ENCODE measurements around the gene EEF2K. TPM values are rescaled to one million over a fixed set of nuclear protein-coding genes. Genes with fewer than 3 reads are reported as not detected.

The EEF2K gene
- total and polyA plus RNA-seq, 2 of the 13 experiments (the other 11 are each of a cell fraction or from before 2014, with no cell fraction given): 22.0 to 23.8 TPM

DNA sequence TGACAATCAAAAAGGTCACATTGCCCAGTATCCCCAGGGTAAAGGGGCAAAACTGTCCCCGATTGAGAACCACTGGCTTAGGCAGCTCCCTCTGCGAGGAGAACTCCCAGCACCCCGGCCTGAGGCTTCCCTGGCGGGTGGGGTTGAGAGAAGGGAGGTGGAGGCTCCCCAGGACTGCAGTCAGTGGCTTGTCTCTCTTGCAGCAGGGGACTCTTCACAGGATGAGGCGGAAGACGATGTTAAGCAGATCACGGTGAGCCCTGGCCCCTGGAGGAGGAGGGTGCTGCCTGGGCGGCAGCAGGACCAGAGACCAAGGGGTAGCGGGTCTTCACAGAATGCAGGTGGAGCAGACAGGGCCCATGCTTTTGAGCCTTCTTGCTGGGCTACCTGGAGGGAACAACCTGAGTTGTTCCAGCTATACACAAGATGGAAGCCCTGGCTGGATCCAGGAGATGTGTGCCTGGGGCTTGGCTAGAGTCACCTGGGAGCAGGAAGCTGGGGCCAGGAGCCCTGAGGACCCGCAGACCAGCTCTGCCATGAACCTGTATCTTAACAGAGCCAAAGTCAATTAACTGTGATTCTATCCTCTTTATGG, 107.9 kb downstream of the EEF2K start:
- no peak for ATAC-seq
- Histone ChIP-seq H3K4me2 (ENCODE audit: low read depth, low read length) (no peak overlapping the region), H2AFZ (ENCODE audit: low read length) (no peak overlapping the region), H3K4me1 (ENCODE audit: insufficient read depth, low read length) (0 out of 2 replicates have a peak, but pooled peaks cover 7% of the 10 kb centered on the region), H3K4me3 (replicated peaks in 1 of 3; ENCODE audit: insufficient read depth in 1 of 3, low read depth in 2 of 3, low read length in 3 of 3) (no peak overlapping the region), H4K20me1 (ENCODE audit: insufficient read depth, low read length) (peaks cover 5% of the 10 kb centered on the region; the same call in 1 of the 2 replicates), H3K27ac (ENCODE audit: extremely low read length, insufficient read depth, low read length) (no peak overlapping the region), H3K36me3 (replicated peaks in 1 of 2; ENCODE audit: control insufficient read depth in 1 of 2, insufficient read depth in 2 of 2, low read length in 2 of 2) (peaks cover 72 to 89% of the 10 kb centered on the region in 2 experiments), H3K79me2 (ENCODE audit: insufficient read depth, low read length) (no peaks in the 10 kb centered on the region), H3K9ac (ENCODE audit: insufficient read depth, low read depth, low read length) (no peak overlapping the region), H3K9me3 (ENCODE audit: low read length) (no peaks in the 10 kb centered on the region), H3K27me3 (ENCODE audit: control insufficient read depth in 1 of 2, insufficient read depth in 2 of 2, low read length in 2 of 2) (no peaks in the 10 kb centered on the region)
- in situ Hi-C loops (cut with HindIII; ENCODE audit: extremely low pct_ligation_motif_present, low pct_unique_long_range_greater_than_20kb) (no loop called here), intact Hi-C loops (cut with micrococcal nuclease; ENCODE audit: unreplicated experiment) (no loop called here)
- TF ChIP-seq ZNF740 (CRISPR knock-in tag; IDR thresholded peaks at IDR 0.05) (no peak), PAF1 (CRISPR knock-in tag; IDR thresholded peaks at IDR 0.05) (peak; percentile 49; the same call in 1 of the 2 replicates)
- POLR2A ChIA-PET: interaction anchor here (1.3 kb wide), 1 partner anchor 14 kb away, joined by 3 read pairs; no protein-coding TSS in a partner anchor
- CTCF ChIA-PET (ENCODE audit: low intra/inter-chr PET ratio, low total read pairs): no interaction called here
- FAIRE-seq: no peak
- no peak for DNase-seq (ENCODE audit: low spot score)
- 97% methylated on average over 10 of the region's 10 CpGs for WGBS (ENCODE audit: low lambda C conversion rate)
- no TSS peak for BruUV-seq (replicated peaks)

DNA sequence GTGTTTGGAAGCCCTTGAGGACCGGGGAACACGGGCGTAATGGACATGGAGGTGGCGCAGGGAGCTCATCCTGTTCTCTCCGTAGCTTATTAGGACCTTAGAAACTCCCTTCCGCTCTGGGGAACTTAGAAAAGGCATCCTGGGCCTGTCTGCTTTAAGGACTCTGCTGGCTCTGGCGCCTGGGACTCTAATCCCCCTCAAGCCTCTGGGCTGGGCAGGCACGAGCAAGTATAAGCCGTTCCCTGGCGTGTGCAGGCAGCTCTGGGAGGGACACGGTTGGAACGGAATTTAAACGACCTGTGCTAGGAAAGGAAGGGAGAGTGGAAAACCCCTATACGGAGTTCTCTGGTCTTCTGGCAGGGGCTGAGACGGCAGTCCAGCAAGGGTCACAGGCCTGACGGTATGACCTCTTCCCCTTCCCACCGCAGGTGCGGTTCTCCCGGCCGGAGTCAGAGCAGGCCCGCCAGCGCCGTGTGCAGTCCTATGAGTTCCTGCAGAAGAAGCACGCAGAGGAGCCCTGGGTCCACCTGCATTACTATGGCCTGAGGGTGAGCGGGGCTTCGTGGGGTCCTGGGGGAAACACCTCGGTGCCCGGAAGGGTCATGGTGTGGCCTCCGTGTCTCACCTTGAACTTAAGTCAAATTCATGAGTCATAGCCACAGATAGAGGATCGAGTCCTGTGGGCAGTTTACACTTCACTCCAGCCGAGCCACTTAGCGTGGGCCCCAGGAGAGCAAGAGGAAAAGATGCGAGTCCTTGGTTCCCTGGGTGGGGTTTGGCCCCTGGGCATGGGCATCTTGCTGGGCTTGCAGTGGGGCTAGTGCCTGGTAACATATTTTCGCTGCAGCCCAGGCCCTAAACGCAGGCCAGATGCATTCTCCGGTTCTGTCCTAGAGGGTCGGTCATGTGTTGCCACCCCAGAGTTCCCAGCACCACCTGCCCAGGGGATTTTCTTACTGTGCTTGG, 108.9 kb downstream of the EEF2K start:
- peaks cover 66 to 87% of the 10 kb centered on the region in 2 experiments for H3K36me3 ChIP-seq (replicated peaks in 1 of 2; ENCODE audit: control insufficient read depth in 1 of 2, insufficient read depth in 2 of 2, low read length in 2 of 2)
- ChIA-PET CTCF (ENCODE audit: low intra/inter-chr PET ratio, low total read pairs) (no interaction called here), POLR2A (interaction anchor here (1.3 kb wide), 1 partner anchor 14 kb away, joined by 3 read pairs; no protein-coding TSS in a partner anchor)
- FAIRE-seq (no peak), ATAC-seq (peak; percentile 15), DNase-seq (ENCODE audit: low spot score) (no peak)
- H4K20me1 ChIP-seq (ENCODE audit: insufficient read depth, low read length): peaks cover 5% of the 10 kb centered on the region; the same call in 1 of the 2 replicates
- in situ Hi-C loops (cut with HindIII; ENCODE audit: extremely low pct_ligation_motif_present, low pct_unique_long_range_greater_than_20kb): no loop called here
- BruUV-seq (replicated peaks): no TSS peak
- no peaks in the 10 kb centered on the region for H3K79me2 ChIP-seq (ENCODE audit: insufficient read depth, low read length)
- no peak overlapping the region for H3K4me2 ChIP-seq (ENCODE audit: low read depth, low read length)
- no peaks in the 10 kb centered on the region for H3K27me3 ChIP-seq (ENCODE audit: control insufficient read depth in 1 of 2, insufficient read depth in 2 of 2, low read length in 2 of 2)
- WGBS (ENCODE audit: low lambda C conversion rate): 92% methylated on average over 35 of the region's 37 CpGs
- H3K27ac ChIP-seq (ENCODE audit: extremely low read length, insufficient read depth, low read length): no peak overlapping the region
- H2AFZ ChIP-seq (ENCODE audit: low read length): no peak overlapping the region
- H3K4me3 ChIP-seq (replicated peaks in 1 of 3; ENCODE audit: insufficient read depth in 1 of 3, low read depth in 2 of 3, low read length in 3 of 3): no peak overlapping the region
- no peaks in the 10 kb centered on the region for H3K9me3 ChIP-seq (ENCODE audit: low read length)
- H3K9ac ChIP-seq (ENCODE audit: insufficient read depth, low read depth, low read length): no peak overlapping the region
- intact Hi-C loops (cut with micrococcal nuclease; ENCODE audit: unreplicated experiment): no loop called here
- H3K4me1 ChIP-seq (ENCODE audit: insufficient read depth, low read length): 0 out of 2 replicates have a peak, but pooled peaks cover 7% of the 10 kb centered on the region
- peak; percentile 86 for TF ChIP-seq AGO2 (optimal IDR thresholded peaks at IDR 0.05; ENCODE audit: low read depth, low read length)
- TF ChIP-seq ZNF501 (CRISPR knock-in tag; IDR thresholded peaks at IDR 0.05): 0 out of 2 replicates have a peak, but pooled peaks have one; percentile 27
- TF ChIP-seq, protein P1, sequence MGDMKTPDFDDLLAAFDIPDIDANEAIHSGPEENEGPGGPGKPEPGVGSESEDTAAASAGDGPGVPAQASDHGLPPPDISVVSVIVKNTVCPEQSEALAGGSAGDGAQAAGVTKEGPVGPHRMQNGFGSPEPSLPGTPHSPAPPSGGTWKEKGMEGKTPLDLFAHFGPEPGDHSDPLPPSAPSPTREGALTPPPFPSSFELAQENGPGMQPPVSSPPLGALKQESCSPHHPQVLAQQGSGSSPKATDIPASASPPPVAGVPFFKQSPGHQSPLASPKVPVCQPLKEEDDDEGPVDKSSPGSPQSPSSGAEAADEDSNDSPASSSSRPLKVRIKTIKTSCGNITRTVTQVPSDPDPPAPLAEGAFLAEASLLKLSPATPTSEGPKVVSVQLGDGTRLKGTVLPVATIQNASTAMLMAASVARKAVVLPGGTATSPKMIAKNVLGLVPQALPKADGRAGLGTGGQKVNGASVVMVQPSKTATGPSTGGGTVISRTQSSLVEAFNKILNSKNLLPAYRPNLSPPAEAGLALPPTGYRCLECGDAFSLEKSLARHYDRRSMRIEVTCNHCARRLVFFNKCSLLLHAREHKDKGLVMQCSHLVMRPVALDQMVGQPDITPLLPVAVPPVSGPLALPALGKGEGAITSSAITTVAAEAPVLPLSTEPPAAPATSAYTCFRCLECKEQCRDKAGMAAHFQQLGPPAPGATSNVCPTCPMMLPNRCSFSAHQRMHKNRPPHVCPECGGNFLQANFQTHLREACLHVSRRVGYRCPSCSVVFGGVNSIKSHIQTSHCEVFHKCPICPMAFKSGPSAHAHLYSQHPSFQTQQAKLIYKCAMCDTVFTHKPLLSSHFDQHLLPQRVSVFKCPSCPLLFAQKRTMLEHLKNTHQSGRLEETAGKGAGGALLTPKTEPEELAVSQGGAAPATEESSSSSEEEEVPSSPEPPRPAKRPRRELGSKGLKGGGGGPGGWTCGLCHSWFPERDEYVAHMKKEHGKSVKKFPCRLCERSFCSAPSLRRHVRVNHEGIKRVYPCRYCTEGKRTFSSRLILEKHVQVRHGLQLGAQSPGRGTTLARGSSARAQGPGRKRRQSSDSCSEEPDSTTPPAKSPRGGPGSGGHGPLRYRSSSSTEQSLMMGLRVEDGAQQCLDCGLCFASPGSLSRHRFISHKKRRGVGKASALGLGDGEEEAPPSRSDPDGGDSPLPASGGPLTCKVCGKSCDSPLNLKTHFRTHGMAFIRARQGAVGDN (CRISPR knock-in tag; IDR thresholded peaks at IDR 0.05): peak; percentile 41; the same call in 1 of the 2 replicates
- no peak for TF ChIP-seq TMF1 (CRISPR knock-in tag; IDR thresholded peaks at IDR 0.05; ENCODE audit: low read depth)
- no peak for TF ChIP-seq YY1 (IDR thresholded peaks at IDR 0.05; ENCODE audit: insufficient read depth, insufficient replicate concordance, low read depth, low read length)
- TF ChIP-seq TBL1XR1 (IDR thresholded peaks at IDR 0.05; ENCODE audit: borderline replicate concordance, low read length, partially characterized antibody): no peak
- TF ChIP-seq RBFOX2 (IDR thresholded peaks at IDR 0.05; ENCODE audit: low read depth, low read length): peak; percentile 38; the same call in 1 of the 2 replicates
- TF ChIP-seq POLR2A (IDR thresholded peaks at IDR 0.05; ENCODE audit: insufficient read depth in 1 of 2, low read depth in 2 of 2, low read length in 2 of 2): 0 out of 4 replicates have a peak, but pooled peaks of 1 of the 2 experiments have one; percentile 6
- TF ChIP-seq FOSL2 (CRISPR knock-in tag; IDR thresholded peaks at IDR 0.05): peak; percentile 45; the same call in 1 of the 2 replicates

All from HepG2 (cell line).